ENCODE results near the gene PRKN. TPM values are rescaled to one million over a fixed set of nuclear protein-coding genes. Genes with fewer than 3 reads are reported as not detected.

The PRKN gene
- total RNA-seq, 1 experiment from 2014 or later, result 2.0 TPM

DNA sequence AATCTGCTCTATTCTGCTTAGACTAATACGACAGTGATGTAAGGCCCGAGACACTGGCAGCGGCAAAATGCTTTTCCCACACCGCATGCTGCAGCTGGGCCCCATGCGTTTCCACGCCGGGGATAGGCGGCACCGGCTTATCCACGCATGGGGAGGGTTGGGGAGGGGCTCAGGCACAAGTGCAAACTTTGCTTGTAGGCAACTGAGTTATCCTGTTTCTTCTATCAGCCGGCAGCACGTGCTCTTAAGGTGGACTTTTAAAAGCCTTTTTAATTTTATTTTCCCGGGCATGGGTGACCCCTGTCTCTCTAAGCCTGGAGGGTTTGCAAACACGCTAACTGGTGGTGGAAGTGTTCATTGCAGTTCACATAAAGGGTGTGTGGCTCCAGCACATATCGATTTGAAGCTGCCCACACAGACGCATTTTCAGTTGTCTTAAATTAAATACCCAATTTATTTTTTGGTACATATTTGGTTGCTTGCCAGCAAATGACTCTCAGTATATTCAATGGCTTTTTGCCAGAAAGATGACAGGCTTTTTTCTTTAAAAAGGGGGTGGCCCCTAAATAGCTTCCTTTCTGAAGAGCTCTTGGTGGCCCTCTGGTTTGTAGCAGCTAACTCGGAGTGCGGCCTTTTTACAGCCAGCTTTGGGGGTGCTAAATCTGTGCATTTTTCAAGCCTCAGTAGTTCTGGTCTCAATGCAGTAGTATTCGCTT is 891.9 kb downstream of the PRKN start:
- H2BK120ac ChIP-seq (ENCODE audit: low read depth, low read length, poor library complexity, severe bottlenecking), result no peak overlapping the region
- H4K20me1 ChIP-seq (ENCODE audit: control insufficient read depth, insufficient read depth, insufficient read length), result no peaks in the 10 kb centered on the region
- Mint-ChIP-seq H3K27me3 (ENCODE audit: low read depth) (no peaks in the 10 kb centered on the region), H3K36me3 (ENCODE audit: insufficient read depth in 1 of 3, low read depth in 3 of 3) (no peaks in the 10 kb centered on the region), H3K4me3 (no peak overlapping the region), H3K27ac (no peak overlapping the region; a peak in 1 of 7 replicates), H3K4me1 (peaks cover 38 to 52% of the 10 kb centered on the region in 2 experiments), H3K9me3 (no peaks in the 10 kb centered on the region)
- no peaks in the 10 kb centered on the region for H3K9me3 ChIP-seq (ENCODE audit: control insufficient read depth, low read depth, low read length)
- no peak overlapping the region for H2BK15ac ChIP-seq (ENCODE audit: low read depth, low read length)
- H2AFZ ChIP-seq (ENCODE audit: low read length), result no peak overlapping the region
- no peak overlapping the region for H3K27ac ChIP-seq (ENCODE audit: insufficient read length, low read depth, low read length)
- H3K23me2 ChIP-seq (ENCODE audit: insufficient read length, low read depth, low read length, poor library complexity, severe bottlenecking), result no peaks in the 10 kb centered on the region
- no peaks in the 10 kb centered on the region for H3K79me2 ChIP-seq (ENCODE audit: insufficient read depth, low read length)
- H3K27me3 ChIP-seq (ENCODE audit: insufficient read depth, low read length), result no peaks in the 10 kb centered on the region
- H2BK5ac ChIP-seq (ENCODE audit: insufficient read length, low read length), result no peak overlapping the region
- H3K79me1 ChIP-seq (ENCODE audit: insufficient read depth, low read depth, low read length, poor library complexity, severe bottlenecking), result no peaks in the 10 kb centered on the region
- peaks cover 6% of the 10 kb centered on the region; the same call in 1 of the 2 replicates for H3K4me1 ChIP-seq (ENCODE audit: insufficient read depth, low read length)
- no peak overlapping the region for H3K18ac ChIP-seq (ENCODE audit: insufficient read length, low read depth, low read length)
- H3K14ac ChIP-seq (ENCODE audit: insufficient read depth, low read length), result no peak overlapping the region
- no peak overlapping the region for H2AK5ac ChIP-seq (ENCODE audit: insufficient read length, low read length)
- no peak overlapping the region for H3K9ac ChIP-seq (ENCODE audit: extremely low read depth, insufficient read length, low read length)
- DNase-seq, result no peak
- H4K91ac ChIP-seq (ENCODE audit: insufficient read length, low read depth, low read length), result no peak overlapping the region
- no peak overlapping the region for H3T11ph ChIP-seq (ENCODE audit: low read length)
- WGBS (ENCODE audit: extremely low coverage, insufficient read length, low lambda C conversion rate), result no CpG with 5 or more reads among the region's 19 CpGs
- H2BK12ac ChIP-seq (ENCODE audit: insufficient read length, low read depth, low read length), result no peak overlapping the region
- TF ChIP-seq, protein P1, sequence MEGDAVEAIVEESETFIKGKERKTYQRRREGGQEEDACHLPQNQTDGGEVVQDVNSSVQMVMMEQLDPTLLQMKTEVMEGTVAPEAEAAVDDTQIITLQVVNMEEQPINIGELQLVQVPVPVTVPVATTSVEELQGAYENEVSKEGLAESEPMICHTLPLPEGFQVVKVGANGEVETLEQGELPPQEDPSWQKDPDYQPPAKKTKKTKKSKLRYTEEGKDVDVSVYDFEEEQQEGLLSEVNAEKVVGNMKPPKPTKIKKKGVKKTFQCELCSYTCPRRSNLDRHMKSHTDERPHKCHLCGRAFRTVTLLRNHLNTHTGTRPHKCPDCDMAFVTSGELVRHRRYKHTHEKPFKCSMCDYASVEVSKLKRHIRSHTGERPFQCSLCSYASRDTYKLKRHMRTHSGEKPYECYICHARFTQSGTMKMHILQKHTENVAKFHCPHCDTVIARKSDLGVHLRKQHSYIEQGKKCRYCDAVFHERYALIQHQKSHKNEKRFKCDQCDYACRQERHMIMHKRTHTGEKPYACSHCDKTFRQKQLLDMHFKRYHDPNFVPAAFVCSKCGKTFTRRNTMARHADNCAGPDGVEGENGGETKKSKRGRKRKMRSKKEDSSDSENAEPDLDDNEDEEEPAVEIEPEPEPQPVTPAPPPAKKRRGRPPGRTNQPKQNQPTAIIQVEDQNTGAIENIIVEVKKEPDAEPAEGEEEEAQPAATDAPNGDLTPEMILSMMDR (conservative IDR thresholded peaks at IDR 0.05), result no peak; the same call in 2 of the 3 replicates
- no peak overlapping the region for H3K56ac ChIP-seq (ENCODE audit: insufficient read length, low read depth, low read length)
- H3K4ac ChIP-seq (ENCODE audit: low read depth, low read length), result no peak overlapping the region
- no peak overlapping the region for H3K4me2 ChIP-seq (ENCODE audit: insufficient read depth, insufficient read length, low read length)
- no peak overlapping the region for H4K5ac ChIP-seq (ENCODE audit: insufficient read length, low read depth, low read length)
- H2BK20ac ChIP-seq (ENCODE audit: low read depth, low read length, poor library complexity, severe bottlenecking), result no peak overlapping the region
- H3K23ac ChIP-seq (ENCODE audit: insufficient read length, low read depth, low read length), result no peak overlapping the region
- no peak overlapping the region for H4K8ac ChIP-seq (replicated peaks; ENCODE audit: insufficient read length, low read depth, low read length)
